DOHH2 (cell line): Measurements from ENCODE around the gene ZG16.
"Not testable (repeated sequence)": the region's sequence is repeated elsewhere in the genome, so short reads cannot be mapped to it uniquely, and the experiment has no call there.

Experiments used
- H3F3A ChIP-seq: fragments of 200-600 bp; sonication (generic), shearing (Covaris generic); 2 replicates; pipeline ENCODE4 v1.6.0; 2016; ENCODE audit warnings: antibody characterized with exemption, mild to moderate bottlenecking; ENCODE audit not compliant: control insufficient read depth, insufficient read depth
- H3K27ac ChIP-seq: fragments of 200-600 bp; sonication (generic); 2 replicates; pipeline ENCODE4 v1.5.1; 2014; ENCODE audit warnings: low read depth, mild to moderate bottlenecking, low read length, moderate library complexity
- H3K27me3 ChIP-seq: fragments of 200-600 bp; sonication (generic); 2 replicates; pipeline ENCODE4 v1.6.1; 2014; ENCODE audit warnings: mild to moderate bottlenecking, low read length, mixed read lengths; ENCODE audit not compliant: control insufficient read depth
- H3K36me3 ChIP-seq: fragments of 200-600 bp; sonication (generic); 2 replicates; pipeline ENCODE4 v1.6.1; 2014; ENCODE audit warnings: mild to moderate bottlenecking, low read length, moderate library complexity, mixed read lengths; ENCODE audit not compliant: control insufficient read depth
- H3K4me1 ChIP-seq: fragments of 200-600 bp; sonication (generic); 2 replicates; pipeline ENCODE4 v1.6.1; 2014; ENCODE audit warnings: mild to moderate bottlenecking, low read length, mixed read lengths; ENCODE audit not compliant: control insufficient read depth
- H3K4me2 ChIP-seq: fragments of 200-600 bp; sonication (generic); 2 replicates; pipeline ENCODE4 v1.6.0; 2014; ENCODE audit warnings: mild to moderate bottlenecking, low read length, moderate library complexity
- H3K4me3 ChIP-seq: fragments of 200-600 bp; sonication (generic); 2 replicates; pipeline ENCODE4 v1.5.1; 2014; ENCODE audit warnings: mild to moderate bottlenecking, low read length, mixed read lengths
- H3K79me2 ChIP-seq: fragments of 200-600 bp; sonication (generic); 2 replicates; pipeline ENCODE4 v1.6.1; 2014; ENCODE audit warnings: mild to moderate bottlenecking, low read length, mixed read lengths; ENCODE audit not compliant: control insufficient read depth
- H3K9me2 ChIP-seq: fragments of 200-600 bp; sonication (generic); replicated peaks from 2 replicates; pipeline ENCODE4 v1.6.1; 2014; ENCODE audit warnings: mild to moderate bottlenecking, low read length, mixed read lengths; ENCODE audit not compliant: control insufficient read depth
- H3K9me3 ChIP-seq: fragments of 200-600 bp; sonication (generic); 2 replicates; pipeline ENCODE4 v1.6.1; 2014; ENCODE audit warnings: antibody characterized with exemption, low read length, mixed read lengths; ENCODE audit not compliant: control insufficient read depth, insufficient read depth
- H4K20me1 ChIP-seq: fragments of 200-600 bp; sonication (generic); 2 replicates; pipeline ENCODE4 v1.6.0; 2014; ENCODE audit warnings: low read depth, mild to moderate bottlenecking, antibody characterized with exemption, low read length, moderate library complexity; ENCODE audit not compliant: control insufficient read depth, insufficient read depth
- CTCF ChIP-seq: fragments of 200-600 bp; sonication (generic); IDR thresholded peaks from one replicate; pipeline ENCODE4 v1.5.1; 2014; ENCODE audit warnings: antibody characterized with exemption, mild to moderate bottlenecking, low read depth, low read length; ENCODE audit not compliant: poor library complexity, severe bottlenecking
- EZH2phosphoT487 ChIP-seq: fragments of 200-600 bp; sonication (generic); IDR thresholded peaks from 2 replicates; pipeline ENCODE4 v1.6.1; 2017; ENCODE audit warnings: borderline replicate concordance, mild to moderate bottlenecking, antibody characterized with exemption, low read length, moderate library complexity, mixed read lengths

Gene ZG16

GRCh38 chr16:29784157-29784556, 6.1 kb downstream of the ZG16 start:
- no peaks in the 10 kb centered on the region for H3K9me3 ChIP-seq
- H3K79me2 ChIP-seq: no peaks in the 10 kb centered on the region
- no peak overlapping the region for H3K4me3 ChIP-seq
- H4K20me1 ChIP-seq: no peaks in the 10 kb centered on the region
- H3F3A ChIP-seq: no peaks in the 10 kb centered on the region; the same call in 1 of the 2 replicates
- H3K4me1 ChIP-seq: peaks cover 4% of the 10 kb centered on the region
- H3K36me3 ChIP-seq: no peaks in the 10 kb centered on the region
- H3K27ac ChIP-seq: no peak overlapping the region
- no peak overlapping the region for H3K4me2 ChIP-seq
- TF ChIP-seq EZH2phosphoT487 (no peak), CTCF (no peak)
- no peaks in the 10 kb centered on the region for H3K9me2 ChIP-seq
- peaks cover 4% of the 10 kb centered on the region; the same call in 1 of the 2 replicates for H3K27me3 ChIP-seq

- peaks cover 12% of the 10 kb centered on the region for H3K4me1 ChIP-seq
- H3K4me3 ChIP-seq: no peak overlapping the region
- no peaks in the 10 kb centered on the region for H4K20me1 ChIP-seq
- no peaks in the 10 kb centered on the region for H3K36me3 ChIP-seq
- H3K9me2 ChIP-seq: no peaks in the 10 kb centered on the region
- no peaks in the 10 kb centered on the region; the same call in 1 of the 2 replicates for H3F3A ChIP-seq
- TF ChIP-seq CTCF: peak; percentile 54
- TF ChIP-seq EZH2phosphoT487: no peak
- peak overlapping the region; percentile 43; the same call in 1 of the 2 replicates for H3K4me2 ChIP-seq
- H3K27me3 ChIP-seq: peaks cover 4% of the 10 kb centered on the region; the same call in 1 of the 2 replicates
- H3K27ac ChIP-seq: no peak overlapping the region
- H3K79me2 ChIP-seq: no peaks in the 10 kb centered on the region
- H3K9me3 ChIP-seq: no peaks in the 10 kb centered on the region
Measured at GRCh38 chr16:29784901-29785500, 6.9 kb downstream of the ZG16 start.

- H3K79me2 ChIP-seq: peaks cover 16% of the 10 kb centered on the region
- H3K4me2 ChIP-seq, H3K4me3 ChIP-seq, H3K9me2 ChIP-seq, H3K27me3 ChIP-seq, H3K9me3 ChIP-seq, H4K20me1 ChIP-seq, H3K27ac ChIP-seq, H3F3A ChIP-seq: not testable (repeated sequence)
- H3K4me1 ChIP-seq: peaks cover 19% of the 10 kb centered on the region
- peaks cover 15% of the 10 kb centered on the region for H3K36me3 ChIP-seq
Measured at GRCh38 chr16:29787155-29787554, 9.1 kb downstream of the ZG16 start.

- Histone ChIP-seq H3K36me3 (peaks cover 41% of the 10 kb centered on the region), H4K20me1 (peaks cover 14% of the 10 kb centered on the region; the same call in 1 of the 2 replicates), H3K9me3 (no peaks in the 10 kb centered on the region), H3K4me2 (peak overlapping the region; percentile 89), H3K27me3 (no peaks in the 10 kb centered on the region), H3K79me2 (peaks cover 43% of the 10 kb centered on the region), H3K4me3 (peak overlapping the region; percentile 77), H3F3A (no peaks in the 10 kb centered on the region; the same call in 1 of the 2 replicates), H3K4me1 (peaks cover 35% of the 10 kb centered on the region), H3K27ac (no peak overlapping the region), H3K9me2 (no peaks in the 10 kb centered on the region)
- TF ChIP-seq EZH2phosphoT487: no peak
- TF ChIP-seq CTCF: no peak
Measured at GRCh38 chr16:29789775-29790182, 11.7 kb downstream of the ZG16 start.
